AG20443 (cell line): ENCODE results near the gene AHCYL1.

Source experiments
- DNase-seq: peaks from one replicate; pipeline ENCODE4 v3.0.0; 2012; ENCODE audit warnings: low spot score, mixed read lengths

The AHCYL1 gene

GRCh38 chr1:110039641-110040040, 55.1 kb downstream of the AHCYL1 start:
- DNase-seq = no peak

- DNase-seq = no peak
Observed at GRCh38 chr1:110040548-110040947, 56.0 kb downstream of the AHCYL1 start.

- DNase-seq = no peak
Observed at GRCh38 chr1:110043016-110043415, 58.5 kb downstream of the AHCYL1 start.

- no peak for DNase-seq
Observed at GRCh38 chr1:110047463-110047862, 62.9 kb downstream of the AHCYL1 start.

- DNase-seq = no peak
Observed at GRCh38 chr1:110048240-110048639, 63.7 kb downstream of the AHCYL1 start.

- DNase-seq = no peak
Observed at GRCh38 chr1:110048923-110049601, 64.5 kb downstream of the AHCYL1 start.

GRCh38 chr1:110049801-110050601, 65.4 kb downstream of the AHCYL1 start:
- no peak for DNase-seq

- peak; percentile 69 for DNase-seq
Observed at GRCh38 chr1:110050602-110051261, 66.2 kb downstream of the AHCYL1 start.

- no peak for DNase-seq
Observed at GRCh38 chr1:110051262-110051648, 66.7 kb downstream of the AHCYL1 start.

- peak; percentile 72 for DNase-seq
Observed at GRCh38 chr1:110053552-110054428, 69.2 kb downstream of the AHCYL1 start.

GRCh38 chr1:110055493-110056284, 71.1 kb downstream of the AHCYL1 start:
- DNase-seq = peak; percentile 61

- DNase-seq = peak; percentile 47
Observed at GRCh38 chr1:110056285-110056683, 71.7 kb downstream of the AHCYL1 start.

GRCh38 chr1:110056776-110057175, 72.2 kb downstream of the AHCYL1 start:
- peak; percentile 76 for DNase-seq

- DNase-seq = no peak
Observed at GRCh38 chr1:110057963-110058518, 73.5 kb downstream of the AHCYL1 start.

- no peak for DNase-seq
Observed at GRCh38 chr1:110058591-110058990, 74.0 kb downstream of the AHCYL1 start.

GRCh38 chr1:110059133-110059863, 74.7 kb downstream of the AHCYL1 start:
- no peak for DNase-seq

- DNase-seq = peak; percentile 48
Observed at GRCh38 chr1:110060034-110060661, 75.6 kb downstream of the AHCYL1 start.

- no peak for DNase-seq
Observed at GRCh38 chr1:110060662-110061060, 76.1 kb downstream of the AHCYL1 start.

- DNase-seq = no peak
Observed at GRCh38 chr1:110061341-110061740, 76.8 kb downstream of the AHCYL1 start.

GRCh38 chr1:110062612-110063011, 78.0 kb downstream of the AHCYL1 start:
- no peak for DNase-seq
